ENCODE data around the gene RADX. TPM values are rescaled to one million over a fixed set of nuclear protein-coding genes. Genes with fewer than 3 reads are reported as not detected.

Gene RADX
- total RNA-seq, 4 donors from 2014 or later = 2.1 to 15.7 (median 8.5) TPM

DNA sequence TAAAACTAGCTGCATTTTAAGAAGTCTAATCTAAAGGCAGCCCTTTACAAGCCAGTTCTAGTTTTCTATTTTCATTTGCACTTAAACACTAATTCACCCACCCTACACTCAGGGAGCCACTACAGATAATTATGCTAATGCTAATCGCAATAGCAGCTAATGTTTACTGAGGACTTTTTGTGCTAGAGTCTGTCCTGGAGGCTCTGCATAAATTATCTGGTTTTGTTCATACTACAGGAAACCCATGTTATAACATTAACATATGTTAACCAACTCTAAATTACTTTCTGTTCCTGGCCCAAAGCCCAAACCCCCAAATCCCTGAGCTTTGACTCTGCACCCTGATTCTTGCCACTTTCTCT lies 480 bp upstream of the RADX start:
- H3K27me3 ChIP-seq = peaks cover 0 to 7% of the 10 kb centered on the region in 2 donors
- H3K4me3 ChIP-seq = peak overlapping the region; percentile 35 to 47
- H3K36me3 ChIP-seq = no peaks in the 10 kb centered on the region
- no peaks in the 10 kb centered on the region for H3K4me1 ChIP-seq
- no peaks in the 10 kb centered on the region for H3K9me3 ChIP-seq
- intact Hi-C loops (cut with DNase I; ENCODE audit: low total_unique reads) = no loop called here
- no peak for DNase-seq
- peak overlapping the region in 1 of 2 donors; percentile 61 for H3K27ac ChIP-seq
- TF ChIP-seq, protein P1, sequence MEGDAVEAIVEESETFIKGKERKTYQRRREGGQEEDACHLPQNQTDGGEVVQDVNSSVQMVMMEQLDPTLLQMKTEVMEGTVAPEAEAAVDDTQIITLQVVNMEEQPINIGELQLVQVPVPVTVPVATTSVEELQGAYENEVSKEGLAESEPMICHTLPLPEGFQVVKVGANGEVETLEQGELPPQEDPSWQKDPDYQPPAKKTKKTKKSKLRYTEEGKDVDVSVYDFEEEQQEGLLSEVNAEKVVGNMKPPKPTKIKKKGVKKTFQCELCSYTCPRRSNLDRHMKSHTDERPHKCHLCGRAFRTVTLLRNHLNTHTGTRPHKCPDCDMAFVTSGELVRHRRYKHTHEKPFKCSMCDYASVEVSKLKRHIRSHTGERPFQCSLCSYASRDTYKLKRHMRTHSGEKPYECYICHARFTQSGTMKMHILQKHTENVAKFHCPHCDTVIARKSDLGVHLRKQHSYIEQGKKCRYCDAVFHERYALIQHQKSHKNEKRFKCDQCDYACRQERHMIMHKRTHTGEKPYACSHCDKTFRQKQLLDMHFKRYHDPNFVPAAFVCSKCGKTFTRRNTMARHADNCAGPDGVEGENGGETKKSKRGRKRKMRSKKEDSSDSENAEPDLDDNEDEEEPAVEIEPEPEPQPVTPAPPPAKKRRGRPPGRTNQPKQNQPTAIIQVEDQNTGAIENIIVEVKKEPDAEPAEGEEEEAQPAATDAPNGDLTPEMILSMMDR (IDR thresholded peaks at IDR 0.05) = no peak
- no peak for TF ChIP-seq POLR2A (IDR thresholded peaks at IDR 0.05)

DNA sequence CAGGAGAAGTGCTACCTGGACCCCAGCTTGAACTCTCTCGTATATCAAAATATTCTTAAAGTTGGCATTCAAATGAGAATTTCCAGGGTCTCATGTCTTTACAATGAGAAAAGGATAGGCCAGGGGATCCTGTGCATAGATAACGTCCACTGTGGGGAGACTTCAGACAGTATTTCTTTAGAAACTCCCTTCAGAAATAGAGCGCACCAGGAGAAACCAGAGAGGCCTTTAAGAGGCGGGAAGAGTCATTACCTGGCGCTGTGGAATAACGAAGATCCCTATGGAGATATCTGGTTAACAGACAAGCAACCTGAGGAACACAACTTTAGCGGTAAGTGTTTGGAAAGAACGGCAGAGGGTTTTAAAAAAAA lies 600 bp downstream of the RADX start:
- peak overlapping the region; percentile 35 to 47 for H3K4me3 ChIP-seq
- DNase-seq = no peak
- H3K27me3 ChIP-seq = peaks cover 0 to 10% of the 10 kb centered on the region in 2 donors
- H3K4me1 ChIP-seq = no peaks in the 10 kb centered on the region
- intact Hi-C loops (cut with DNase I; ENCODE audit: low total_unique reads) = no loop called here
- H3K36me3 ChIP-seq = no peaks in the 10 kb centered on the region
- peak overlapping the region in 1 of 2 donors; percentile 61 for H3K27ac ChIP-seq
- TF ChIP-seq, protein P1 (IDR thresholded peaks at IDR 0.05) = no peak
- no peak for TF ChIP-seq POLR2A (IDR thresholded peaks at IDR 0.05)
- H3K9me3 ChIP-seq = no peaks in the 10 kb centered on the region

DNA sequence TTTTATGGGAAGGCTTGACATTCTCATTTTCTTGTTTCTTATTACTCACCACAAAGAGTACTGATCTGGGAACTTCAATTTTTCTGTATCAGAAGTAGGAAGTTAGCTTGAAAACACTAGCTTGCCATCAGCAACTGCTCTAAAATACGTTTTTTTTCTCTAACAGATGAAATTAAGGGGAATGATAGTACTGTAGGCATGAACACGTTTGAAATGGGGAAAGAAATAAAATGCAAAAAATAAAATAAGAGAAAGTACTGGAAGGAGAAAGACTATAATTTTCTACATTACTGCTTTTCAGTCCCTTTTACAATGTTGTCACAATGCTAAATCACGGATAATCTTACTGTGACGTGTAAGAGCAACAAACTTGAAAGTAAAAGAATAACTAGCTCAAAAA lies 1.5 kb downstream of the RADX start:
- Histone ChIP-seq H3K9me3 (no peaks in the 10 kb centered on the region), H3K4me1 (no peaks in the 10 kb centered on the region), H3K36me3 (no peaks in the 10 kb centered on the region), H3K27ac (no peak overlapping the region), H3K27me3 (peaks cover 0 to 10% of the 10 kb centered on the region in 2 donors), H3K4me3 (peak overlapping the region in 1 of 2 donors; percentile 47)
- TF ChIP-seq, protein P1 (IDR thresholded peaks at IDR 0.05) = no peak
- no peak for TF ChIP-seq POLR2A (IDR thresholded peaks at IDR 0.05)
- no peak for DNase-seq
- intact Hi-C loops (cut with DNase I; ENCODE audit: low total_unique reads) = no loop called here

- intact Hi-C loops (cut with DNase I; ENCODE audit: low total_unique reads) = no loop called here
- Histone ChIP-seq H3K27ac (no peak overlapping the region), H3K27me3 (peaks cover 0 to 10% of the 10 kb centered on the region in 2 donors), H3K4me3 (no peak overlapping the region), H3K36me3 (no peaks in the 10 kb centered on the region), H3K9me3 (no peaks in the 10 kb centered on the region), H3K4me1 (no peaks in the 10 kb centered on the region)
- DNase-seq = no peak
- TF ChIP-seq POLR2A (IDR thresholded peaks at IDR 0.05) = no peak
- TF ChIP-seq, protein P1 (IDR thresholded peaks at IDR 0.05) = no peak
Observed at GRCh38 chrX:106615041-106615440, 3.3 kb downstream of the RADX start.

- H3K9me3 ChIP-seq = no peaks in the 10 kb centered on the region
- TF ChIP-seq POLR2A (IDR thresholded peaks at IDR 0.05) = no peak
- TF ChIP-seq, protein P1 (IDR thresholded peaks at IDR 0.05) = no peak
- no peak overlapping the region for H3K27ac ChIP-seq
- intact Hi-C loops (cut with DNase I; ENCODE audit: low total_unique reads) = no loop called here
- peaks cover 0 to 10% of the 10 kb centered on the region in 2 donors for H3K27me3 ChIP-seq
- no peaks in the 10 kb centered on the region for H3K4me1 ChIP-seq
- no peak overlapping the region for H3K4me3 ChIP-seq
- DNase-seq = no peak
- no peaks in the 10 kb centered on the region for H3K36me3 ChIP-seq
Observed at GRCh38 chrX:106619797-106620196, 8.0 kb downstream of the RADX start.

All from uterus (tissue), 4 donors.